Thoracic aorta (tissue), 2 donors: ENCODE results near the gene ZEB2. TPM values are rescaled to one million over a fixed set of nuclear protein-coding genes. Genes with fewer than 3 reads are reported as not detected.
A peak's percentile ranks its signal among the peaks of the same experiment; 100 is the strongest.

Experiments used
- ATAC-seq: fragments of 150-250 bp; one replicate; pipeline ENCODE4 v1.8.0; 2017; ENCODE audit warnings: low read depth; ENCODE audit not compliant: insufficient number of reproducible peaks, low FRiP score
- DNase-seq: peaks from one replicate; pipeline ENCODE4 v3.0.0-alpha.2; 2020; ENCODE audit warnings: low spot score
- H3K27ac ChIP-seq, 2 donors: fragments of 200-600 bp; sonication (generic); 1 replicate in 1 of 2; 2 replicates in 1 of 2; pipeline ENCODE4 v1.5.1; 2016; ENCODE audit warnings: mild to moderate bottlenecking in 2 of 2, moderate library complexity in 2 of 2
- H3K27me3 ChIP-seq: fragments of 200-600 bp; sonication (generic); replicated peaks from 2 replicates; pipeline ENCODE4 v1.6.0; 2016; ENCODE audit warnings: mild to moderate bottlenecking; ENCODE audit not compliant: insufficient read depth
- H3K36me3 ChIP-seq: fragments of 200-600 bp; sonication (generic); one replicate; pipeline ENCODE4 v1.5.1; 2016
- H3K4me1 ChIP-seq, 2 donors: fragments of 200-600 bp; sonication (generic); 1 replicate in 1 of 2; 2 replicates in 1 of 2; pipeline versions ENCODE4 v1.5.1 to v1.6.0; 2016; ENCODE audit warnings: low read depth in 2 of 2, mild to moderate bottlenecking in 1 of 2; ENCODE audit not compliant: control insufficient read depth in 1 of 2
- H3K4me3 ChIP-seq: fragments of 200-600 bp; sonication (generic); 2 replicates; pipeline ENCODE4 v1.5.1; 2016; ENCODE audit warnings: mild to moderate bottlenecking
- H3K9me3 ChIP-seq: fragments of 200-600 bp; sonication (generic); 2 replicates; pipeline ENCODE4 v1.5.1; 2016
- CTCF ChIP-seq: fragments of 200-600 bp; sonication (generic); IDR thresholded peaks from one replicate; pipeline ENCODE4 v1.5.1; 2019; ENCODE audit warnings: antibody characterized with exemption
- total RNA-seq, 2 donors: library from RNA; depleted of rRNA; stranded (reverse); fragments of >200 nt; gene quantifications; one replicate each; pipeline versions ENCODE4 v1.1.0 to v1.2.3, GENCODE V29; 2016

The ZEB2 gene
- total RNA-seq, 2 donors from 2014 or later, result 122 to 190 TPM

- Histone ChIP-seq H3K27ac (peak overlapping the region; percentile 92 to 95), H3K4me3 (peak overlapping the region; percentile 93), H3K9me3 (no peaks in the 10 kb centered on the region), H3K4me1 (peaks cover 10 to 26% of the 10 kb centered on the region in 2 donors), H3K36me3 (no peaks in the 10 kb centered on the region), H3K27me3 (no peaks in the 10 kb centered on the region)
- TF ChIP-seq CTCF, result no peak
- ATAC-seq (no peak), DNase-seq (no peak)
Measured at GRCh38 chr2:144521686-144522085, 1.8 kb upstream of the ZEB2 start.

- DNase-seq (no peak), ATAC-seq (no peak)
- Histone ChIP-seq H3K4me3 (peak overlapping the region; percentile 93), H3K27me3 (no peaks in the 10 kb centered on the region), H3K36me3 (no peaks in the 10 kb centered on the region), H3K9me3 (no peaks in the 10 kb centered on the region), H3K27ac (peak overlapping the region; percentile 92 to 95), H3K4me1 (peaks cover 10 to 26% of the 10 kb centered on the region in 2 donors)
- TF ChIP-seq CTCF, result no peak
Measured at GRCh38 chr2:144520756-144521487, 1.0 kb upstream of the ZEB2 start.

- ATAC-seq (no peak), DNase-seq (no peak)
- TF ChIP-seq CTCF, result no peak
- H3K27ac ChIP-seq, result peak overlapping the region; percentile 99
- peaks cover 10 to 23% of the 10 kb centered on the region in 2 donors for H3K4me1 ChIP-seq
- no peaks in the 10 kb centered on the region for H3K27me3 ChIP-seq
- H3K9me3 ChIP-seq, result no peaks in the 10 kb centered on the region
- H3K36me3 ChIP-seq, result no peaks in the 10 kb centered on the region
- H3K4me3 ChIP-seq, result peak overlapping the region; percentile 93
Measured at GRCh38 chr2:144519597-144519933, 354 bp downstream of the ZEB2 start.

- H3K9me3 ChIP-seq, result no peaks in the 10 kb centered on the region
- H3K4me3 ChIP-seq, result peak overlapping the region; percentile 93
- no peaks in the 10 kb centered on the region for H3K36me3 ChIP-seq
- peak overlapping the region; percentile 99 for H3K27ac ChIP-seq
- ATAC-seq (no peak), DNase-seq (no peak)
- no peaks in the 10 kb centered on the region for H3K27me3 ChIP-seq
- peaks cover 10 to 26% of the 10 kb centered on the region in 2 donors for H3K4me1 ChIP-seq
- no peak for TF ChIP-seq CTCF
Measured at GRCh38 chr2:144518748-144519596, 947 bp downstream of the ZEB2 start.
